Endodermal cell (in vitro differentiated cells): ENCODE results near the gene NDOR1. TPM values are rescaled to one million over a fixed set of nuclear protein-coding genes. Genes with fewer than 3 reads are reported as not detected.

Experiments
- DNase-seq: peaks from one replicate; pipeline ENCODE4 v3.0.0-alpha.2; 2017
- H3K27ac ChIP-seq: 2 replicates; pipeline ENCODE4 v1.5.1; 2013; ENCODE audit warnings: mild to moderate bottlenecking, low read depth, low read length, moderate library complexity
- H3K27me3 ChIP-seq: 2 replicates; pipeline ENCODE4 v1.6.1; 2013; ENCODE audit warnings: mild to moderate bottlenecking, low read length, moderate library complexity; ENCODE audit not compliant: insufficient read depth, control insufficient read depth, poor library complexity, severe bottlenecking
- H3K36me3 ChIP-seq: 2 replicates; pipeline ENCODE4 v1.7.0; 2013; ENCODE audit warnings: mild to moderate bottlenecking, low read length, moderate library complexity; ENCODE audit not compliant: control insufficient read depth, insufficient read depth
- H3K4me1 ChIP-seq: one replicate; pipeline ENCODE4 v1.7.0; 2013; ENCODE audit warnings: low read length; ENCODE audit not compliant: control insufficient read depth, insufficient read depth
- H3K4me3 ChIP-seq: 2 replicates; pipeline ENCODE4 v1.5.1; 2013; ENCODE audit warnings: mild to moderate bottlenecking, low read length, moderate library complexity
- H3K9ac ChIP-seq: 2 replicates; pipeline ENCODE4 v1.6.1; 2013; ENCODE audit warnings: mild to moderate bottlenecking, low read length, moderate library complexity; ENCODE audit not compliant: poor library complexity, severe bottlenecking; ENCODE audit errors: extremely low read depth
- H3K9me3 ChIP-seq: 2 replicates; pipeline ENCODE4 v1.6.1; 2013; ENCODE audit warnings: mild to moderate bottlenecking, low read length, moderate library complexity; ENCODE audit not compliant: control insufficient read depth
- H3K27ac Mint-ChIP-seq: 2 replicates; pipeline ENCODE4 v1.8.0; 2020; ENCODE audit warnings: mixed read lengths
- H3K27me3 Mint-ChIP-seq: 2 replicates; pipeline ENCODE4 v1.8.0; 2021; ENCODE audit warnings: mild to moderate bottlenecking, mixed read lengths; ENCODE audit not compliant: insufficient read depth
- H3K36me3 Mint-ChIP-seq: 2 replicates; pipeline ENCODE4 v1.8.0; 2020; ENCODE audit warnings: low read depth, mixed read lengths
- H3K4me1 Mint-ChIP-seq: 2 replicates; pipeline ENCODE4 v1.8.0; 2020; ENCODE audit warnings: mixed read lengths
- H3K4me3 Mint-ChIP-seq: 2 replicates; pipeline ENCODE4 v1.8.0; 2020; ENCODE audit warnings: mild to moderate bottlenecking, moderate library complexity, mixed read lengths
- H3K9me3 Mint-ChIP-seq: 2 replicates; pipeline ENCODE4 v1.8.0; 2020; ENCODE audit warnings: mild to moderate bottlenecking, mixed read lengths
- CTCF ChIP-seq: fragments of 200-600 bp; sonication (generic); conservative IDR thresholded peaks from 2 replicates; pipeline ENCODE4 v1.5.0; 2021; ENCODE audit warnings: antibody characterized with exemption, mild to moderate bottlenecking
- WGBS, 2 experiments: methylation state at CpG; one replicate each; pipeline versions ENCODE4 v1.1.5 to v1.1.7; 2013; ENCODE audit warnings: missing lambda C conversion rate in 2 of 2, mixed read lengths in 1 of 2; ENCODE audit not compliant: insufficient coverage in 1 of 2, insufficient read length in 1 of 2; 5-methylcytosine and 5-hydroxymethylcytosine counted together
- total RNA-seq, 2 donors: library from RNA; stranded (reverse); fragmentation: NEBNext Ultra II Directional in 1 of 2; extraction: Animal tissue kit (Norgen Biotek cat#: 25700) in 1 of 2; gene quantifications; 2 replicates in 1 of 2; 3 replicates in 1 of 2; pipeline ENCODE4 v1.2.1, GENCODE V29; 2021

The NDOR1 gene
- total RNA-seq, 2 donors from 2014 or later = 39.2 to 41.4 TPM

GRCh38 chr9:137164370-137165249, 40.9 kb upstream of the NDOR1 start:
- H3K27ac Mint-ChIP-seq = no peak overlapping the region
- Histone ChIP-seq H3K36me3 (no peaks in the 10 kb centered on the region), H3K27me3 (peaks cover 100% of the 10 kb centered on the region), H3K4me1 (no peaks in the 10 kb centered on the region), H3K4me3 (no peak overlapping the region), H3K9me3 (no peaks in the 10 kb centered on the region), H3K9ac (no peak overlapping the region), H3K27ac (no peak overlapping the region)
- no peaks in the 10 kb centered on the region for H3K9me3 Mint-ChIP-seq
- WGBS, 2 experiments = 87 to 89% methylated on average over 12 to 33 of the region's 34 CpGs
- TF ChIP-seq CTCF = no peak
- H3K4me1 Mint-ChIP-seq = no peaks in the 10 kb centered on the region
- H3K27me3 Mint-ChIP-seq = peaks cover 91% of the 10 kb centered on the region
- no peaks in the 10 kb centered on the region for H3K36me3 Mint-ChIP-seq
- no peak for DNase-seq
- no peak overlapping the region for H3K4me3 Mint-ChIP-seq

DNA sequence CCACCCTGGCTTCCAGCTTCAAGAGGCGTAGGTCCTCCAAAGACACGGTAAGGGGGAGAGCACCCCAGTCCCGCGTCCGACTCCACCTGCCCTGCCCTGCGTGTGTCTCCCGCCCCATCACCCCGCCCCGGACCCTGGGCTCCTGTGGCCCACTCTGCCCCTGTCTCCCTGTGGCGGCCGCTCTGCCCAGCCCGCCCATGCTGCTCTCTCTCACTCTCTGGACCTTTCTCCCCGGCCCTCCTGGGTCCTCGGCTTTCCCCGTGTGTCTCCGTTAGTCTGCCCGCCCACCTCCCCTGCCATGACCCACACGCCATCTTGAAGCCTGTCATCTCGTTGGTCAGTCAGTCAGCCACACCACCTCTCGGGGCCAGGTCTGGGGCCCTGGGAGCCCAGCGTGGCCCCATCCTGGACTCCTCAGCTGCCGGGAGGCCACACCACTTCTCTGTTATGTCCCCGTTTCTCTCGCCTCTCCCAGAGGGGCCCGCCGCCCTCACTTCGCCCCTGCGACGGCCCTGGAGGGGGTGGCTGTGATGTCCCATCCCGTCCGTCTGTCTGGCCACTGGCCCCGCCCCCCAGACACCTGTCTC, 40.2 kb upstream of the NDOR1 start:
- DNase-seq = no peak
- H3K27me3 ChIP-seq = peaks cover 100% of the 10 kb centered on the region
- H3K4me1 ChIP-seq = no peaks in the 10 kb centered on the region
- H3K27ac ChIP-seq = no peak overlapping the region
- Mint-ChIP-seq H3K4me1 (no peaks in the 10 kb centered on the region), H3K4me3 (no peak overlapping the region), H3K27me3 (peaks cover 89% of the 10 kb centered on the region), H3K9me3 (no peaks in the 10 kb centered on the region), H3K27ac (no peak overlapping the region), H3K36me3 (no peaks in the 10 kb centered on the region)
- 88% methylated on average over 22 to 32 of the region's 32 CpGs for WGBS, 2 experiments
- TF ChIP-seq CTCF = no peak
- no peak overlapping the region for H3K9ac ChIP-seq
- H3K36me3 ChIP-seq = no peaks in the 10 kb centered on the region
- H3K4me3 ChIP-seq = no peak overlapping the region
- H3K9me3 ChIP-seq = no peaks in the 10 kb centered on the region

DNA sequence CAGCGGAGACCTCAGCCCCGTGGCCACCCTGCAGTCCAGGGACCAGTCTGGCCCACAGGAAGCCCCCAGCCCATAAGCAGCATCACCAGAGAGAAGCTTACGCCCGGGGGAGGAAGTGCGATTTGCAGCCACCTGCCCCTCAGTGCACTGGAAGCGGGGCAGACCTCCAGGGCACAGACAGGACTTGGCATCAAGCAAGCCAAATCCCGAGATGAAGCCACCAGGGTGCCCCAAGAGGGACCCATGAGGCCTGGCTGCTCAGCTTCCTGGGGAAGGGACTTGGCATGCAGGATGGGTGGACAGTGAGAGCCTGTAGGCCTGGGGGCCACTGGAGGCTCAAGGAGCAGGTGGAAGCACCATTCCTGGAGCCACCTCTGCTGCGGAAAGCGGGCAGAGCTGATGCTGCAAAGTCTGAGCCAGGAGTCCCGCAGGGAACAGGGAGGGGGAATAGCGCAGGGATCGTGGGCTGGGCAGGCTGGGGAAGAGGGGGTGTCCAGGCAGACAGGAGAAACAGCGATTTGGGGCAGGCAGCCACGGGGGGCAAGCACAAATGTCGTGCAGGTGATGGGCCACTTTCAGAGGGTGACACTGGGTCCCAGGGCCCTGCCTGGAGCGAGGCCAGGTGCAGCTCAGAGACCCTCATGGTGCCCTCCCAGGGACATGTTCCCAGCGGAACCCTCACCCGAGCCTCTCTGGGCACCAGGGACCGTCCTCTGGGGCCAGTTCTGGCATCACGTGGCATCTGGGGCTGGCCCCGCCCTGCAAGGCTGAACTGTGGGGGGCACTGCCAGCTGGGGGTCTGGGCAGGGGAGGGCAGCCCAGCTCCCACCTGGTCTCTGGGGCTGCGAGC, 38.9 kb upstream of the NDOR1 start:
- H3K27ac ChIP-seq = no peak overlapping the region
- no peak overlapping the region for H3K4me3 ChIP-seq
- no peaks in the 10 kb centered on the region for H3K36me3 Mint-ChIP-seq
- no peaks in the 10 kb centered on the region for H3K9me3 ChIP-seq
- H3K4me3 Mint-ChIP-seq = no peak overlapping the region
- peaks cover 89% of the 10 kb centered on the region for H3K27me3 Mint-ChIP-seq
- no peaks in the 10 kb centered on the region for H3K36me3 ChIP-seq
- H3K27ac Mint-ChIP-seq = no peak overlapping the region
- 78 to 81% methylated on average over 9 to 22 of the region's 22 CpGs for WGBS, 2 experiments
- no peak for DNase-seq
- no peaks in the 10 kb centered on the region for H3K4me1 Mint-ChIP-seq
- no peaks in the 10 kb centered on the region for H3K9me3 Mint-ChIP-seq
- H3K27me3 ChIP-seq = peaks cover 100% of the 10 kb centered on the region
- H3K4me1 ChIP-seq = no peaks in the 10 kb centered on the region
- TF ChIP-seq CTCF = no peak
- H3K9ac ChIP-seq = no peak overlapping the region
